ENCODE results near the gene XPO5.

Gene XPO5

DNA sequence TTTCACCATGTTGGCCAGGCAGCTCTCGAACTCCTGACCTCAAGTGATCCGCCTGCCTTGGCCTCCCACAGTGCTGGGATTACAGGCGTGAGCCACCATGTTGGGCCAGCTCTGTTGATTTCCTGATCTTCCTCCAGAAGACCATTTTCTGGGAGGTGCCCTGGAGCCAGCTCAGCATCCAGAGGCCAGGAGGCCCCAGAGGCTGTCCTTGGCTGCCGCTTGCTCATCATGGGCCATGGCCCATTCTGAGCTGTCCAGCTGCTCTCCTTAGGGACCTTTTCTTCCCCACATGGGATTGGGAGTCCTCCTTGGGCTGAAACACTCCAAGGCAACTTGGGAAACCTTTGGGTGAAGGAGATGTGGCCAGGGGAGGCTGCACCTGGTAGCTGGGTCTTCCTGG, 81.1 kb downstream of the XPO5 start:
- no peak for DNase-seq

DNA sequence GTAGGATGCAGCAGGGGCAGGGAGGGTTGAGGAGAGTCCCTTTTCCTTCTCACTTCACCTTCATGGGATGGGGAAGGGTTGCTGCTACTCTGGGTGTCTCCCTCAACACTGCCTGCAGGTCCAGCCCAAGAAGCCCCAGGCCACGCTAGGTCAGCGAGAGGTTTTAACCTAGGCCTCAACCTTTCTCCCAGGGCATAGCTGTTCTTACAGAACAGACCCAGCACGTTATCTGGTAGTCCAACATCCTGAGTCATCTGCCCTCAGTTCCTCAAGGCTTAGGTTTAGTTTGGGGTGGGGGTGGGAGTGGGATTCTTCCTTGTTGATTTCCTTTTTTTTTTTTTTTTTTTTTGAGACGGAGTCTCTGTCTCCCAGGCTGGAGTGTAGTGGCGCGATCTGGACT, 81.5 kb downstream of the XPO5 start:
- DNase-seq: no peak

DNA sequence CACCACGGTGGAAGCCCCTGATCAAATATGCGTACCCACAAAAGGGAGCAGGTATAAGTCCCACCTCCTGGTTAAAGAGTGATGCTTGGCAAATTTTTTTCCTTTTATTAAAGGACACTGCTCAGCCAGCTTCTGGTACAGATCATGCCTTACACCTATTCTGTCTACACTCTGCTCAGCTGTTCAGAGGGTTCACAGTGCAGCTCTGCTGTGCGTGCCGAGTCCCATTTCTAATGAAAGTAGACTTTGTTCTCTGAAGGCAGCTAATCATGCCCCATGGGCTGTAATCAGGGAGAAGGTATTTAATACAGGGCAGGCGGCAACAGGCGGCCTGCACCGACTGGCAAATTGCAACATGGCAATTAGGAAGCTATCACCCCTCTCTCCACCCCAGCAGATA, 82.0 kb downstream of the XPO5 start:
- DNase-seq: no peak

DNA sequence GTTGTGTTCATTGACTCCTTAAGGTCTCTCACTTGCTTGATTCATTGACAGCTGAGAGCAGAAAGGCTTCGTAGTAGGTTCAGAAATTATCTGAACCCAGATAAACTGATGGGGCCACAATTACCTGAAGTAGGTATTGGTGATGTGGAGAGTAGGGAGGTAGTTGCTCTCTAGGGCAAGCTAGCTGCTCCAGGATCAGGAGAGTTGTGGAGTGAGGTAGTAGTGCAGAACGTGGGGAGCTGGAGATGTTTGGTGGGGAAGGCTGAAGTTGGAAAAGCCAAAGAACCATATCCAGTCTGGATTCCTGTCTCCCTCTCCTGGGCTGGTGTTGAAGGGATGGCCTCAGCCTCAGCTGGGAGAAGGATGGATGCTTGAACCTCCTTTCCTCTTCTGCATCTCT, 82.6 kb downstream of the XPO5 start:
- no peak for DNase-seq

DNA sequence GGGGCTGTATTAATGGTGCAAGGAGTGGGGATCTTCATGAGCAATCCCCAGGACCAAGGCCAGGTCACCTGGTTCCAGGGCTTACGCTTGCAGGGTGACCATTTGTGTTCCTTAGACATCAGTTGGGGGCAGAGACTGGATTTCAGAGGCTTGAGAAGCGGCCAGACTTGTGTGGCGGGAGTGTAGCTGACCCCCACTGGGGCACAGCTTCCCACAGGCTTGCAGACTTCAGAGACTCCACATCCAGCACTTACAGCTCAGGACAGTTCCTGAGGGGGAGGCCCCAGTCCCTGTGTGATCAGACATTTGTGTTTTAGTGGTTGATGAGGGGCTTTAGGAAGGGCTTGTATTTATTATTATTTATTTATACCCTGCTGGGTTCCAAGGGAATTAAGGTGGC, 83.2 kb downstream of the XPO5 start:
- DNase-seq: no peak

DNA sequence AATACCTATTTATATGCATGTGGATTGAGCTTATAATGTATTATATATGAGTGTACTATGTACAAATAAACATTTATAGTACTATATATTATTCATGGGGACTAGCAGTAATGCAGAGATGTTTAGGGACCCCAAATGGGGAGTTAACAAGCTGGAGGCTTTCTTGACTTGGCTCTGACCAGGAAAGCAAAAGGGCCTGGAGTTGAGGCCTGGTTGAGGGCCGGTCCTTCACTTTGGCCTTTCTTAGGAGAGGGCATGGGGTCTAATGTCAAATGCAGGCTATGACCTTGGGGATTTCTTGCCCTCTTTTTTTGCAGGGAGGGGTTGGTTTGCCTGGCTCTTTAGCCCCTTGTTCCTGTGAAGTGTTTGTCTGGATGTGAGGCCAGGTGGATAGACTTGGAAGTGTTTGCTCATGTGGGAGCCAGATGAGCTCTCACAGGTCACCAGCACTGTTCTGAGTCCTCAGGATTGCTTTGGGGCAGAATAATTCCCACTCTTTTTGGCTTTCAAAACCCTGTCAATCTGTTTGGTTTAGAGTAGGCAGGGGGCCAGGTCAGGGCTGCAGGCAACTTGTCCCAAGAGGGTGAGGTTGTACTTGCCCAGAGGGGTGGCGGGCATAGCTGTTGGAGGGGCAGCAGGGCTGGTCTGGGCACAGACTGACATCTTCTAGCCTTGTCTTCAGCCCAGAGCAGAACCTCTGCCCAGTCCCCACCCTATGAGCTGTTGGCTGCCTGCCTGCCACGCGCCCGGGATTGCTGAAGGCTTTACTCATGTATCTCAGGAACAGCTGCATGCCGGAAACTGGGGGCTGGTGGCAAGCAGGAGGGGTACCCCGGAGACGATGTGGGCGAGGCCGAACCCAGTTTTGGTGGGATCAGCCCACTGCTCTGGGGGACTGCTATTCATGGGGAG, 83.8 kb downstream of the XPO5 start:
- peak; percentile 24 for DNase-seq

DNA sequence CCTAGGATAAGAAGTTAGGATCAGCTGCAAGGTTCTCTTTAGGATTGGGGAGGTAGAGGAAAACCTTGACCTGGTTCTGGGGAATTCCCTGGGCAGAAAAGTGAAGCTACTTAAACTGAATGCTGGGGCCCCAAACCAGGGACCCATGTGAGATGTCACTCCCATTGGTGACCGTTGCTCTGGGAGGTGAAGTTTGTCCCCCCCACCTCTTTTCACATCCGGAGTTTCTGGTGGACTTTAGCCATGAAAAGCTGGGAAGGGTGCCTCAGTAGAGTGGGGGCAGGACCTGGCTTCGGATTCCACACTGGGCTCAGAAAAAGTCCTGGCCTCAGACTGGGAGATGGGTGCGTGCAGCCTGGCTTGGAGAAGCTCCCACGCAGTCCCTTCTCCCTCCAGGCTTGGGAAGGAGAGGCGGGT, 85.3 kb downstream of the XPO5 start:
- no peak for DNase-seq

DNA sequence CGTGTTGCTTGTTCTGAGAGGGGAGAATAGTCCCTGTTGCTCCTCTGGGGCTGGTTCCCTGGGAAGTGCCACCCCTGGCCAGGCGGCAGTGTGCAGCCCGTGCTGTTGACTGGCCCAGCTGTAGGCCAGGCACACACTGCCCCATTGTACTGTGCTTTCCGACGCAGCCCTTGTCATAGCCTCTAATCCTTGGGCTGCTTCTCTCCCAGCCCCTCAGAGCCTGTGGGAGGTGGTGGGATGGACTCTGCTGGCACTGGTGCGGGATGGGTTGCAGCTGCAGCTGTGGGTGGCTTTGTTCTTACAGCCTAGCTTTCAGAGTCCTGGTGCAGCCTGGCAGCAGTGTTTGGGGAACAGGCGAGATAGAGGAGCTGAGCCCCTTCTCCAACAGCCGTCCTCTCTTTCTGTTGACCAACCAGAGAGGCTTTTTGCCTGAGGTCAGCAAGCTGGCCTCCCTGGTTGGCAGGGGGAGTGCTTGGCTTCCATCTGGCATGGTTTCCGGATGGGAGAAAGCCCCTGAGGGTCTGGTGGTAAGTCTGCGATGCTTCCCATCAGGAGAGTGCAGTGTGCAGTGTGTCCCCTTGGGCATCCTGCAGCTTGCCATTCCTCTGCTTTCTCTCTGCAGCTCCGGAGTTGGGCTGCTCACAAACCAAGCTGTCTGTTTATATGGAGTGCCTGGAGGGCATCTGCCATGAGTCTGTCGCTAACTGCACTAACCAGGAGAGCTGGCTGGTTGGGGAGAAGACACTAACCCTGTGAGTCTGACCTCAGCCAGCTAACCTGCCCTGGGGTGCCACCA, 86.4 kb downstream of the XPO5 start:
- DNase-seq: peak; percentile 64

DNA sequence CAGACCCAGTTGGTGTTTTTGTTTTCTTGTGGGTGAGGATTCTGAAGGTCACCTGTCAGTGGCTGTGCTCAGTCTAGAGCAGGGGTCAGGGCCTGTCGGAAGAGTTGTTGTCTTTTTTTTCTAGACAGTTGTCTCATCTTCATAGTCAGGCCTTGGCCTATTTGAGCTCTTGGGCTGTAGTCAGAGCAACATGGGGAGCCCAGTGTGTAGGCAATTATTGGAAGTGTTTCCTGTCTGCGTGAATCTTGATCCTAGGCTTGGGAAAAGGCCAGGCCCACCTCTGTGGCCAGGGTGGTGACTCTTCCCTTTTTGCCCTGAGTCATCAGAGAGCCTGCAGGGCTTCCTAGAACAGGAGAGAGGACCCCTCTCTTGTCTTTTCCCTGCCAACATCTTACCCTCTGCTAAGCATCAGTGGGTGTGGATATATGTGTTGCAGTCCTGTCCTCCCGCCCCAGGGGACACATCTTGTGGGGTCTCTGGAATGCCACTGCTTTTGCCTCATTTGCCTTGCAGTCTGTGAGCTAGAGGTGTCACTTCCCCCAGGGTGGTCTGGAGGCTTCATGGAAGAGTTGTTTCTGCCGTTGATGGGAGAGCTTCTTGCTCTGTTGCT, 87.1 kb downstream of the XPO5 start:
- DNase-seq: no peak

DNA sequence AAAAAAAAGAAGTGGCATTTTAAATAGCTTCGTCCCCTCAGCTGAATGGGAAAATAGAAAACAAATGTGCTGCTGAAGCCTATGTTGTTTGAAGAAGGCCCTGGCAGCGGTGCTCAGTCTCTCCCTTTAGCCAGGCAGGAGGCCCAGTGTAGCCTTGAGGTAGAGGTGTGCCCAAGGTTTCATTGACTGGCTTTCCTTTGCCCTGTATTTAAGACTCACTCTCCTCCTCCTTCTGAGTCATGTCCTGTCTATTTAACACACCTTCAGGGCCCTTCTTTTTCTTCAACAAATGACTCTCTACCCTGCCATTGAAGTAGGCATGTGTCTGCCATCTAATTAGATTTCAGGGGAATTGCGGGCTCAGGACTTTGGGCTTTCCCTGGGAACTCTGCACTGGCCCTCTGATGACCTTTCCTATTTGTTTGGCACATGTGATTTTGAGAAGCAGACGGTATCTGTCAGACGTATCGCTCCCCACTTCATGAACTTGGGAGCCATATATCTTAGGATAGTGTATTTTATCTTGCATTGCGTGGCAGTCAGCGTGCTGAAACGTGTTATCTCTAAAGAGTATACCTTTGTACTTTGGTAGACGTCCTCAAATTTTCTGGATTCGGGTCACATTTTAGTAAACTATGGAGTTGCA, 94.1 kb downstream of the XPO5 start:
- DNase-seq: no peak

DNA sequence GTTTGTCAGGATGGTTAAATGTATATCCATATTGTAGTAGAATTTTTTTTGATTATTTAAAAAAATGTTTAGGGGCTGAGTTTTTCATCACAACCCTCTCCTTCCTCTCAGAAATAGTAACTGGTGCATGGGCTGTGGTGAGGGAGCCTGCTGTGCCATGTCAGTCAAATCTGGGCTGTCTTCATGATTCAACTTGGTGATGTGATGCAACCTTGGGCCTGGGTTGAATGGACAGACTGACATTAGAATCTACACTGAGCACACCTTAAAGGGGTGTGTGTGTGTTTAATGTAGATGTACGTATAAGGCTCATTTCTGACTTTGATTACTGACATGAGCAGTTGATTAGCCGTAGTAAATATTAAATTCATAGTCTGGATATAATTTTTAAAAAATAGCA, 94.8 kb downstream of the XPO5 start:
- DNase-seq: no peak

DNA sequence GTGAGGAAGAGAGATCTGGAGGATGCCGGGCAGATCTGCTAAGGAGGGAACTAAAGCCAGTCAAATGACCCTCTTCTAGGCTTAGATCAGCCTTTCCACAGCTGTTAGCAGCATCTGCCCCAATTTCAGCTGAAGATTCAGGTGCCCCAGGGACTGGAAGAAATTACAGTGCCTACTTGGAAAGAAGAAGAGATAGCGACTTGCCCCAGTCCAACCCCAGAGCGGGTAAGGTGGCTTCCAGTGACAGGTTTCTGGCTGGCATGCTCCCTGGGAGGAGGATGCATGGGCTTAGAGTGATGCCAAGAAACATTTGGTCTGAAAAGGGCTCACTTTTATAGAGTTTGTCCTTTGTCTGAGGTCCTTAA, 97.8 kb downstream of the XPO5 start:
- no peak for DNase-seq

DNA sequence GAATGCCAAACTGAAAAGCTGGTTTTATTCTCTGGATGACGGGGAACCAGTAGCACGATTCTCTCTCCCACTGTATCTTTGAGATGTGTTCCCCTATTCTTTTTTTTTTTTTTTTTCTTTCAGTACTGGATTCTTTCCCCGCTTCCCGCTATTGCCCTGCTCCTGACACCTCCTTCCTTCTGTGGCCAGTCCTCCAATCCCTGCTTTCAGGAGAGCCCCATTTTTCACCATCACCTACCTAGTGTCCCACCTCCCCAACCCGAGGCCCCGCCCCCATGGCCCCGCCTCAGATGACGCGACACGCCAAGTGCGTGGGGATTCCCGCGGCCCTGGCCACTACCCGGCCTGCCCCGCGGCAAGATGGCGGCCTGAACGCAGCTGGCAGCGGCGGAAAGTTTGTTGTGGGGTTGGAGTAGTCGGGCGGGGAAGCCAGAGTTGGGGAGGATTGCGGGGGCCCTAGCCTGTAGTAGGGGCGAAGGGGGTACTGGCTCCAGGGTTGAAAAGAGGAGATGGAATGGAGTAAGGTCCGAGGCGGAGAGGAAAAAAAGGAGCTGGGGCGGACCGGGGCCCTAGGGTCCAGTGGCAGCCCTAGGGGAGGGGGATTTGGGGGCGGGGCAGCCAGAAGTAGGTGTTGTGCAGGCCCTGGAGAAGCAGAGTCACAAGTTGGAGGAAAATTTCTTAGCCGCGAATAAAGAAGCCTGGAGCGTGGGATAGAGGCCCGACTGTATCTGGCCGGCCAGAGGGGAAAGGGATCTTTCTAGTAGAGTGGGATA, 98.4 kb downstream of the XPO5 start, which contains the start of gene TJAP1:
TJAP1 (plus strand) TSS at position 336 of the 773 bp plus-strand sequence. CDS start 21,432 bp downstream, outside the sequence.
- peak; percentile 69 for DNase-seq

DNA sequence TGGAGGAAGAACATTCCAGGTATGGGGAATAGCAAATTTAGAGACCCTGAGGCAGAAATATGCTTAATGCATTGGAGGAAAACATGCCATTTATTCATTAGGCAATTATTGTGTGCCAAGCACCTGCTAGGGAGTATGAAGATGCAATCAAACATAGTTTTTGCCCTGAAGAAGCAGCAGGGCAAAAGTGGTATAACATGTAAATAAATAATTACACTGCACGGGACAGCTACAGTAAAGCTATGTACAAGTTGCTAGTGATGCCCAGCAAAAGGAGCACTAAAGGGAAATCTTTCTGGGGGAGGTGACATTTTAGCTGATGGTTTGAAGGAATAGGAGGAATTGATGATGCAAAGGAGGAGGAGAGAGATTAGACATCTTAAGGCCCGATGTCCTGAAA, 99.1 kb downstream of the XPO5 start:
- peak; percentile 14 for DNase-seq

DNA sequence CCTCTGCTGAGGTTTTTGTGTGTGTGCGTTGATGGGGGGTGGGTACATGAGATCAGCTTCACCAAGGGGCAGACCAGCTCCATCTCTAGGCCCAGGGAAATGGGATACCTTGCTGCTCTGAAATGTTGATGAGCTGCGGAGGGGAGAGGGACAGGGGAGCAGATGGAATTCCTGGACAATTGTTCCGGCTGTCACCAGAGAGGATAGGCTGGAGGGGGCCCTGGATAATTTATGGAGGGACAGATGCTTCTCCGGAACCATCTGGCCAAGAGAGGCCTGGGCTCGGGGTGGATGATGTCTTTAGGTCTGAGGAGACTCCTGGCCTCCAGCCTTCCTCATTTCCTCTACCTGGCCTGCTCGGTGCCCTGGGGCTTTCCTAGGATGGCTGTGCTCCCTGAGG, 100.3 kb downstream of the XPO5 start:
- peak; percentile 4 for DNase-seq

DNA sequence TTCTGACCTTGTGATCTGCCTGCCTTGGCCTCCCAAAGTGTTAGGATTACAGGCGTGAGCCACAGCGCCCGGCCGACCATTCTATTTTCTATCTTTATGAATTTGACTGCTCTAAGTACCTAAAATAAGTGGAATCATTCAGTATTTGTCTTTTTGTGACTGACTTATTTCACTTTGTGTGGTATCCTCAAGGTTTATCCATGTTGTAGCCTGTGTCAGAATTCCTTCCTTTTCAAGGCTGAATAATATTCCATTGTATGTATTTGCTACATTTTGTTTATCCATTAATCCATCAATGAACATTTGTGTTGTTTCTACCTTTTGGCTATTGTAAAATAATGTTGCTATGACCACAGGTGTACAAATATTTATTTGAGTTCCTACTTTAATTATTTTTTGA, 103.3 kb downstream of the XPO5 start:
- DNase-seq: no peak
